B cell (primary cell): ENCODE measurements around the gene DENND4B. TPM values are rescaled to one million over a fixed set of nuclear protein-coding genes. Genes with fewer than 3 reads are reported as not detected.

Source experiments
- ATAC-seq: fragments of 200-7000 bp; cut with Tn5 transposase; one replicate; pipeline ENCODE4 v1.10.0; 2021; ENCODE audit warnings: low read depth, mild to moderate bottlenecking, moderate number of reproducible peaks, moderate library complexity
- CTCF ChIA-PET: fragments of 350-600 bp; sonication (Branson Sonifier 250); formaldehyde crosslinking; loops from one replicate; lab custom pipeline; 2021; ENCODE audit warnings: antibody characterized with exemption, inconsistent platforms; lab: Charles Lee
- POLR2A ChIA-PET: fragments of 350-600 bp; sonication (Branson Sonifier 250); formaldehyde crosslinking; loops from one replicate; lab custom pipeline; 2021; ENCODE audit warnings: antibody characterized with exemption; lab: Charles Lee
- DNase-seq: peaks from one replicate; pipeline ENCODE4 v3.0.0; 2013
- H2AFZ ChIP-seq: 2 replicates; pipeline ENCODE4 v1.6.1; 2012; ENCODE audit warnings: mild to moderate bottlenecking, low read depth, low read length; ENCODE audit not compliant: insufficient read depth, poor library complexity, severe bottlenecking
- H3K27ac ChIP-seq, 2 donors: 1 replicate in 1 of 2; 2 replicates in 1 of 2; pipeline ENCODE4 v1.5.1; 2012 to 2013; ENCODE audit warnings: low read length in 2 of 2, mild to moderate bottlenecking in 2 of 2, moderate library complexity in 1 of 2
- H3K27me3 ChIP-seq, 4 experiments: fragments of 200-600 bp in 1 of 4; sonication (generic) in 1 of 4; replicated peaks in 1 of 4; 1 replicate in 2 of 4; 2 replicates in 2 of 4; pipeline versions ENCODE4 v1.6.1 to v1.7.0; 2013 to 2016; ENCODE audit warnings: low read length in 3 of 4, mild to moderate bottlenecking in 2 of 4, mixed read lengths in 1 of 4, moderate library complexity in 1 of 4; ENCODE audit not compliant: insufficient read depth in 4 of 4, control insufficient read depth in 3 of 4; ENCODE audit errors: control extremely low read depth in 1 of 4
- H3K36me3 ChIP-seq, 2 experiments: replicated peaks in 1 of 2; 1 replicate in 1 of 2; 2 replicates in 1 of 2; pipeline versions ENCODE4 v1.6.1 to v1.7.1; 2013; ENCODE audit warnings: low read length in 1 of 2; ENCODE audit not compliant: insufficient read depth in 2 of 2, control insufficient read depth in 1 of 2; ENCODE audit errors: control extremely low read depth in 1 of 2, extremely low read depth in 1 of 2
- H3K4me1 ChIP-seq, 2 donors: fragments of 200-600 bp in 1 of 2; sonication (generic) in 1 of 2; 1 replicate in 1 of 2; 2 replicates in 1 of 2; pipeline versions ENCODE4 v1.5.1 to v1.6.1; 2013 to 2017; ENCODE audit warnings: low read length in 2 of 2; ENCODE audit not compliant: control insufficient read depth in 2 of 2, insufficient read depth in 2 of 2
- H3K4me2 ChIP-seq: replicated peaks from 2 replicates; pipeline ENCODE3; 2012; ENCODE audit warnings: mild to moderate bottlenecking, low read depth, low read length; ENCODE audit not compliant: poor library complexity, severe bottlenecking
- H3K4me3 ChIP-seq, 5 experiments: fragments of 200-600 bp in 1 of 5; sonication (generic) in 1 of 5; 1 replicate in 3 of 5; 2 replicates in 2 of 5; pipeline versions ENCODE4 v1.5.1 to v1.7.0; 2011 to 2016; ENCODE audit warnings: low read length in 4 of 5, mild to moderate bottlenecking in 4 of 5, low read depth in 2 of 5, control low read depth in 1 of 5, moderate library complexity in 1 of 5; ENCODE audit not compliant: insufficient read depth in 1 of 5; ENCODE audit errors: control extremely low read depth in 1 of 5, extremely low read depth in 1 of 5
- H3K79me2 ChIP-seq: fragments of 200-600 bp; sonication (generic); one replicate; pipeline ENCODE4 v1.6.0; 2016; ENCODE audit warnings: low read length; ENCODE audit not compliant: control insufficient read depth, insufficient read depth
- H3K9ac ChIP-seq: fragments of 200-600 bp; sonication (generic); 2 replicates; pipeline ENCODE4 v1.6.1; 2017; ENCODE audit warnings: mild to moderate bottlenecking, low read length, moderate library complexity
- H3K9me3 ChIP-seq, 3 donors: one replicate each; pipeline versions ENCODE4 v1.6.1 to v1.7.1; 2013; ENCODE audit warnings: low read length in 2 of 3; ENCODE audit not compliant: control insufficient read depth in 2 of 3, insufficient read depth in 1 of 3; ENCODE audit errors: control extremely low read depth in 1 of 3
- H4K20me1 ChIP-seq: 2 replicates; pipeline ENCODE4 v1.6.0; 2012; ENCODE audit warnings: mild to moderate bottlenecking, low read length; ENCODE audit not compliant: insufficient read depth, control insufficient read depth, poor library complexity, severe bottlenecking
- H3K27ac Mint-ChIP-seq: one replicate; pipeline ENCODE4 v1.8.0; 2021; ENCODE audit warnings: mixed read lengths
- H3K27me3 Mint-ChIP-seq: one replicate; pipeline ENCODE4 v1.8.0; 2021; ENCODE audit warnings: mixed read lengths
- H3K4me1 Mint-ChIP-seq: one replicate; pipeline ENCODE4 v1.8.0; 2021; ENCODE audit warnings: mixed read lengths
- H3K4me3 Mint-ChIP-seq: one replicate; pipeline ENCODE4 v1.8.0; 2021; ENCODE audit warnings: mixed read lengths
- H3K9me3 Mint-ChIP-seq: one replicate; pipeline ENCODE4 v1.8.0; 2022; ENCODE audit warnings: mixed read lengths; ENCODE audit not compliant: insufficient read depth
- CTCF ChIP-seq: fragments of 200-600 bp; IDR thresholded peaks from one replicate; pipeline ENCODE4 v1.8.0; 2022; ENCODE audit warnings: antibody characterized with exemption, mild to moderate bottlenecking
- EZH2 ChIP-seq: IDR thresholded peaks from 2 replicates; pipeline ENCODE4 v1.6.1; 2012; ENCODE audit warnings: borderline replicate concordance, low read depth, mild to moderate bottlenecking, moderate library complexity, low read length; ENCODE audit not compliant: insufficient read depth, poor library complexity, severe bottlenecking
- WGBS: methylation state at CpG from one replicate; pipeline ENCODE4 v1.1.5; 2013; ENCODE audit warnings: missing lambda C conversion rate; ENCODE audit not compliant: insufficient coverage; 5-methylcytosine and 5-hydroxymethylcytosine counted together
- intact Hi-C: fragments of 100-400 bp; cut with micrococcal nuclease; formaldehyde crosslinking; loops from one replicate; pipeline ENCODE4 v1.10.0; 2022
- polyA plus RNA-seq: library from polyadenylated mRNA; depleted of rRNA; stranded (reverse); fragments of >200 nt; gene quantifications from 2 replicates; pipeline ENCODE4 v1.2.3, GENCODE V29; 2012
- total RNA-seq, 2 donors: library from RNA; stranded (reverse); fragments of 120-200 nt in 1 of 2; gene quantifications; 1 replicate in 1 of 2; 2 replicates in 1 of 2; pipeline versions ENCODE4 v1.2.3 to v1.2.4, GENCODE V29; 2013 to 2022

Gene DENND4B
- total and polyA plus RNA-seq, 2 donors (not counting 1 experiment from before 2014, with no cell fraction given): 275 to 389 TPM

DNA sequence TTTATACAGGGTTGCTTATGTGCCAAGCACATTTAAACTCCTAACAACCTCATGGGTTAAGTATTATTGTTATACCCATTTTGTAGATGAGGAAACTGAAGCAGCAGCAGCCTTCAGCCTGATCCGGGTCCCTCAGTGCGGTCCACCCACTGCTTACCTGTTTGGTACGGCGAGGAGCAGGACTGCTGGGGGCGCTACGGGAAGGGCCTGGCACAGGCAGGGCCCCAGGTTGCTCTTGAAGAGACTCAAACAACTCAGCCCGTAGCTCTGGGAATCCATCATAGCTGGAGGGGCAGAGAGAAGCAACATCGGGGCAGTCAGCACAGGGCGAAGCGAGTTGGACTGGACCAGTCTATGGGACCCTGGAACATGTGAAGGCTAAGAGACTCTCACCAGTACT, 9.2 kb downstream of the DENND4B start:
- peaks cover 9% of the 10 kb centered on the region for H3K4me1 Mint-ChIP-seq
- DNase-seq (no peak), ATAC-seq (no peak)
- peaks cover 0 to 5% of the 10 kb centered on the region in 2 donors for H3K4me1 ChIP-seq
- POLR2A ChIA-PET: interaction anchor here (1.0 kb wide), 1 partner anchor 9 kb away, joined by 3 read pairs; no protein-coding TSS in a partner anchor
- peaks cover 63% of the 10 kb centered on the region for H4K20me1 ChIP-seq
- H3K4me3 Mint-ChIP-seq: no peak overlapping the region
- peaks cover 49% of the 10 kb centered on the region for H3K79me2 ChIP-seq
- no peaks in the 10 kb centered on the region for H3K27me3 Mint-ChIP-seq
- no peak for TF ChIP-seq EZH2
- no peak for TF ChIP-seq CTCF
- H3K27ac ChIP-seq: no peak overlapping the region
- no peaks in the 10 kb centered on the region for H3K27me3 ChIP-seq
- CTCF ChIA-PET: interaction anchor here (0.9 kb wide), 1 partner anchor 140 kb away, joined by 3 read pairs; no protein-coding TSS in a partner anchor
- H3K36me3 ChIP-seq: peaks cover 17 to 97% of the 10 kb centered on the region in 2 experiments
- intact Hi-C loops: no loop called here
- no peak overlapping the region for H3K4me3 ChIP-seq
- no peak overlapping the region for H2AFZ ChIP-seq
- 98% methylated on average over 9 of the region's 10 CpGs for WGBS
- no peak overlapping the region for H3K9ac ChIP-seq
- no peak overlapping the region for H3K4me2 ChIP-seq
- H3K9me3 Mint-ChIP-seq: no peaks in the 10 kb centered on the region
- no peak overlapping the region for H3K27ac Mint-ChIP-seq
- no peaks in the 10 kb centered on the region for H3K9me3 ChIP-seq

DNA sequence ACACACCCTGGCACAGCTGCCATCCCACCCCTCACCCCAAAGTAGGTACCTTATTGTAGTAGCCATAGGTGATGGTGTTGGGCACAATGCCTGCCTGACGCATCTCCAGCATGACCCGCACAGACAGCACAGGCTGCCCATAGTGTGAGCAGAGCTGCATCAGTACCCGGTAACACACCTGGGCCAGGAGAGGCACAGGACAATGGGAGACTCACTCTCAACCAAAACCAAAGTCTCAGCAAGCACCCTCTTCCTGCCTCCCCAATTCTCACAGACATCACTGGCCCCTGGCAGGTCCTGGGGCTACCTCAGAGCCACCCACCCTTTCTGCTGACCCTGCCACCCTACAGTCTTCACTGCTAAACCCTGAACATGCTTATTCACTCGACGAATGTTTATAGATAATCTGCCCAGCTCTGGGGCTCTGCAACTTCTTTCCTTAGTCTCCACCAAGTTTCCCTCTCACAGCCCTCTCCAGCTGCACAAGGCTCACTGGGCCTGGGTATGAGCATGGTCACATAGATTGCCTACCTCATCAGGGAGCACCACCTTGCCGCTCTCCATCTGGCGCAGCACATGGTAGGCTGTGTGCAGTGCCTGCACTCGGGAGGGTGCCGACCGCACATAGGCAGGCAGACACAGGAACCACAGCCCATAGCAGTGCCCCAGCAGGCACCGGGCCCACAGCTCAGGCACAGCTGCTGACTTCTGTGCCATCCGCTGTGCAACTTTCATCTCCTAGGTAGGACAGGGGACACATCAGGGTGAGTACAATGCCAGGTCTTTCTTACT, 10.3 kb downstream of the DENND4B start:
- POLR2A ChIA-PET: no interaction called here
- no peak for TF ChIP-seq CTCF
- TF ChIP-seq EZH2: no peak
- Histone ChIP-seq H3K27me3 (no peaks in the 10 kb centered on the region), H3K4me2 (no peak overlapping the region), H3K27ac (no peak overlapping the region), H3K4me1 (no peaks in the 10 kb centered on the region), H3K79me2 (peaks cover 38% of the 10 kb centered on the region), H3K36me3 (peaks cover 14 to 92% of the 10 kb centered on the region in 2 experiments), H3K4me3 (no peak overlapping the region), H3K9me3 (no peaks in the 10 kb centered on the region), H4K20me1 (peaks cover 53% of the 10 kb centered on the region), H3K9ac (no peak overlapping the region), H2AFZ (no peak overlapping the region)
- 94% methylated on average over 11 of the region's 12 CpGs for WGBS
- no peaks in the 10 kb centered on the region for H3K27me3 Mint-ChIP-seq
- H3K9me3 Mint-ChIP-seq: no peaks in the 10 kb centered on the region
- peaks cover 6% of the 10 kb centered on the region for H3K4me1 Mint-ChIP-seq
- intact Hi-C loops: no loop called here
- DNase-seq (no peak), ATAC-seq (no peak)
- CTCF ChIA-PET: interaction anchor here (0.9 kb wide), 1 partner anchor 139 kb away, joined by 3 read pairs; no protein-coding TSS in a partner anchor
- no peak overlapping the region for H3K4me3 Mint-ChIP-seq
- H3K27ac Mint-ChIP-seq: peak overlapping the region; percentile 50
